NK-92 (cell line): ENCODE data around the gene FTH1.

ENCODE experiments used
- DNase-seq: peaks from one replicate; lab custom pipeline; 2025; ENCODE audit not compliant: unreplicated experiment; lab: John Stamatoyannopoulos, UW

The FTH1 gene

GRCh38 chr11:61917334-61918109 lies 49.9 kb downstream of the FTH1 start, which contains the start of gene RAB3IL1:
Gene RAB3IL1, minus strand, starts transcription at chr11:61917566. Its CDS starts 199 bp downstream, at chr11:61917367.
- no peak for DNase-seq

DNA sequence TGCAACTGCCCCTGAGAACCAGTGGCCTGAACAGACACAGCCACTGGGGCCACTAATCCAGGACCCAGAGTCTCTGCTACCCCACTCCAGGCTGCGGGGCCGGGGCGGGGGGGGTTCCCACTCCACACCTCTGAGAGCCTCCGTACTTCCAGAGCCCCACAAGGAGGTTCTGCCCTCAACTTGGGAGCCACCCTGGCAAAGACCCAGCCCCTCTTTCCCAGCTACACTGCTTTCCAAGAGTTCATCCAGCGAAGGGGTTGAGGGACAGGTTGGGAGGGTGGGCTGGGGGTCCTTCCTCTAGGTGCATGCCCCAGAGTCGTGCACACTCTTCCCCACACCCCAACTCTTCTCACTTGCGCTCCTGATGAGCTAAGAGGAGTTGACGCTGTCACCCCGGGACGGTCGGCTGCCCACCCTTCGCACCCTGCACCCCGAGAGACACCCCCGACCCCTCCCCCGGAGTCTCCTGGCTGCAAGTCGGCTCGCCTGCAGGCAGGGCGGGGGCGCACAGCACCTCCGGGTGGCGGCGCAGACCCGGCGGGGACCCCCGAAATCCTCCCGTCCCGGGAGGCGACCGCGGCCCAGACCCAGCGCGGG lies 50.6 kb downstream of the FTH1 start:
- no peak for DNase-seq

DNA sequence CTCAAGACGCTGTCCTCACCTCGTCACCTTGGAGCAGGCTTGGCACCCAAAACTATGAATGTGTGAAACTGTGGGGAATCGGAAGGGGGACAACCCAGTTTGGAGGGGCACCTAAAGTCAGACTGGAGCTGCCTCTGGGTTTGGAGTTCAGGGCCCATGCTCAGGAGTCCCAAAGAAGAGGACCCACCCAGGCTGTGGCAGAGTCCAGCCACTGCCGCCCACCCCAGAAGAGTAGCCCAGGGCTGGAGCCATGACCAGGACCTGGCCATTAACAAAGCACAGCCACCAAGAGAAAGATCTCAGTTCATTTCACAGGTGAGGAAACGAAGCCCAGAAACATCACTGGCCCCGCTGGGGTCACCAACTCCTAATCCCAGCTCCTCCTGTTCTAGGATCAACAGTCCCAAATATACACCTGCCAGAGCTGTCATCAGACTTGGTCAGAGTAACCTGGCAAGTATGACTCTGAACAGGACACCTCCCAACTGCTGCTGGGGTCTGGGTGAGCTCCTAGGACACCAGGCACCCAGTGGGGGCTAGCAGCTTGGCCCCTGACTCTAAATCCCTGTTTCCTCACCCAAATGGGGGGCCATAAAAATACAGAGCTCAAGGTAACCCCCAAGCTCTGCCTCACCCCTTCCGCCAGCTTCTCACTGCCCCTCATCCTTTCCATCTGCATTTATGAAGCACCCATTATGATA lies 52.8 kb downstream of the FTH1 start:
- DNase-seq, result no peak
